HCT116 (cell line): ENCODE data around the gene TMEM25.

ENCODE experiments used
- ATF3 ChIP-seq: IDR thresholded peaks from 2 replicates; pipeline ENCODE4 v1.6.1; 2012
- ELF1 ChIP-seq: IDR thresholded peaks from 2 replicates; pipeline ENCODE4 v1.6.1; 2012; ENCODE audit warnings: low read depth, borderline replicate concordance
- POLR2A ChIP-seq: IDR thresholded peaks from 2 replicates; pipeline ENCODE4 v1.7.0; 2011; ENCODE audit warnings: borderline replicate concordance; ENCODE audit not compliant: insufficient read depth, insufficient read length; ENCODE audit errors: extremely low read depth
- SP1 ChIP-seq: IDR thresholded peaks from 2 replicates; pipeline ENCODE4 v1.6.1; 2012; ENCODE audit warnings: low read depth
- YY1 ChIP-seq: IDR thresholded peaks from 2 replicates; pipeline ENCODE4 v1.6.1; 2011; ENCODE audit warnings: low read length, low read depth, moderate library complexity, mild to moderate bottlenecking; ENCODE audit not compliant: insufficient replicate concordance; ENCODE audit errors: extremely low read depth

GRCh38 chr11:118497831-118498230 is 33.2 kb upstream of the TMEM25 start:
- TF ChIP-seq YY1 (no peak), SP1 (no peak), ATF3 (no peak), ELF1 (no peak), POLR2A (no peak)
